Measurements from ENCODE around the gene SUMF1.

SUMF1 gene

DNA sequence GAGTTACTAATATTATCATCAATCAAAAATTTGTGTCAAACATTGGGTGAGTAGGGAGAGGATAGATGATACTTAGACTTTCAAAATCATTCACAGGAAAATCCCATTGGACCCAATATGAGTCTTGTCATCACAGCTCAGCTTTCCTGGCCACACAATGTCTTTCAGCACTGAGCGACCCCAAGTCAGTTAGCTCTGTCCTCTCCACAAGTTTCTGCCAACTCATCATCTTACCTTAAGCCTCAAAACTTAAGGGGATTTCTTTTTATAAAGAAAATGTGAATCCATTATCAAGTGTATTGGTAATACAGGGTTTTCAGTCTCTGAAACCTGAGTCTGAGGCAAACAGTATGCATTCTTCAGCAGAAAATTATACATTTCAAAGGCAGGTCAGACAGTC is 55.8 kb downstream of the SUMF1 start:
- DNase-seq: no peak

DNA sequence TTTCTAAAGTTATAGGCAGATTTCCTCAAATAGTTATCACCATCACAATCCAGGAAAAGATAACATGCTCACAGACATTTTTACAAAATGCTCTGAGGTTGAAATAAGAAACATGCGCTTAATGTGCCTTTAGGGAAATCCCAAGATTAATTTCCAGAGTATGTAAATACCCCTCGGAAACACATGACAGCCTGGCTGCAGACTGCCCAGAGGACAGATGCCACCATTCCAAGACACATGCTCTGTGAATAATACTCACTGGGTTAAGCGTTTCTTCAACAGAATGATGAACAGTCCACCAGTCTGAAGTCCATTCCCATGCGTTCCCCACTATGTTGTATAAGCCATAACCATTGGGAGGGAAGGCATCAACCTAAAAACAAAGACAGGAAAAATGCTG is 56.5 kb downstream of the SUMF1 start:
- no peak for DNase-seq

DNA sequence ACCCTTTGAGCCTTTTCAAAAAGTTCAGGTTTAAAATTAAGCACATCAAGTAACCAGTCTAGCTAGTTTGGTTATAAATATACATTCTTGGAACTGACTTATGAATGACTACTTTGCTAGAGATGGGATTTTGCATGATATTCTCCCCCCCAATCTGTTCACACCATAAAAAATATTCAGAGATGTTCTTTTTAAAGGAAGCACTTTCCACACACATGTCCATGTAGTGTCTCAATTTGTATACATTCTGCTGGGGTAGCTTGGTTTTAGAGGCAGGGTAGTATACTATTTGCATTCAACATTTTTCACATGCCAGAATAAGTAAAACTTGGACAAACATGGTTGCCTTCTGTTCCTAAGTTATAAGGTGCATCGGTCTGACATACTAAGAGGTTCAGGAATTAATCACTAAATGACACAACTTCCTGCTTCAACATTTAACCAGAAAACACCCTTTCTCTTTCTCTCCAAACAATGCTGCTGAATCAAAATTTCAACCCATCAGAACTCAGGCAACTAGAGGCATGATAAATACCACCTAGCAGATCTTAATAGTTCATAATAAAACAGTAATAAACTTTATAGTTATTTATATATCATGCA is 57.0 kb downstream of the SUMF1 start:
- DNase-seq: no peak

DNA sequence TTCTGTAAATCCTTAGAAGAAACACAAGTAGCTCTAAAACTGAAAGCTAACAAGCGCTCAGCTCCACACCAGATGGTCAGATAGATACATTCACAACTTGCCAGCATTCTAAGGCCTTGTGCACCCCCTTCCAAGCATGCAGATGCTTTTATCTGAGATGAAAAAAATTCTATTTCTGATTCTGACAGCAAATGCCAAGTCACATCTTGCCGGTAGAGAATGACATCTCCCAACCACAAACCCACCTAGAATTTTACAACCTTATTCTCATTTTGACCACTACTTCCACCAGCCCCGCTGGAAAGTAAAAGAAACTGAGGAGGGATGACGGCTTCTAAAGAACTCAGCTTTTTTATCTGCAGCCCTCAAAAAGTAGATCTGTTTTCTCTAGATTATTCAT is 57.7 kb downstream of the SUMF1 start:
- no peak for DNase-seq

DNA sequence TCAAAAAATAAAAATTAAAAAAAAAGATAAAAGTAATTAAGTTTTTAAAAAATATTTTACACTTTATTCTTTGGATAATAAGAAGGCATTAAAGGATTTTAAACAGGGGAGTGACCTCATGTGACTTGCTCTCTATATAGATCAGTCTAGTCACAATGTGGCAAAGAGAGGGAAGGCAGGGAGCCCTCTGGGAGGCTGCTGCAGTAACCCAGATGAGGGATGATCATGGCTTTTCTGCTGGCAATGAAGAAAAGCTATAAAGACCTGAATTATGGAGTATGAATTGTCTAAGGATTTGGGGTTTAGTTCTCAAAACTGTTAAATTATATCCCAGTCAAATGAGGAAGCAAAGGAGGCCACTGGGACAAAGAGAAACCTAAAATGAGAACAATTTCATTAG is 58.1 kb downstream of the SUMF1 start:
- no peak for DNase-seq

DNA sequence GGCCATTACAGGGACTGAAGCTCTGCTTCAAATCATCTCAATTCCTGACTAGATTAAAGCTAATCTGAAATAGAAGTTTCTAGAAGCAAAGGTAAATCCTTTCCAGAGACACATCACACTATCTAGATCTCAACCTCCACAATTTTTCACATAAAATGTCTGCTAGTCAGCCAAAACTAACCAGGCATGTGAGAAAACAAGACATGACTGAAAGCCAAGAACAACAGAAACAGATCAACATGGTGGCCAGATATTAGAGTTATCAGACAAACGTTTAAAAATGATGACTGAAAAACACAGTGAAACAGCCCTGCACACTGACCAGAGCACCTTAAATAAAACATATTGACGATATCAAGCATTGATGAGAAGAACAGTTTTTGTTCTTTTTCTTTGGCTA is 59.1 kb downstream of the SUMF1 start:
- no peak for DNase-seq

DNA sequence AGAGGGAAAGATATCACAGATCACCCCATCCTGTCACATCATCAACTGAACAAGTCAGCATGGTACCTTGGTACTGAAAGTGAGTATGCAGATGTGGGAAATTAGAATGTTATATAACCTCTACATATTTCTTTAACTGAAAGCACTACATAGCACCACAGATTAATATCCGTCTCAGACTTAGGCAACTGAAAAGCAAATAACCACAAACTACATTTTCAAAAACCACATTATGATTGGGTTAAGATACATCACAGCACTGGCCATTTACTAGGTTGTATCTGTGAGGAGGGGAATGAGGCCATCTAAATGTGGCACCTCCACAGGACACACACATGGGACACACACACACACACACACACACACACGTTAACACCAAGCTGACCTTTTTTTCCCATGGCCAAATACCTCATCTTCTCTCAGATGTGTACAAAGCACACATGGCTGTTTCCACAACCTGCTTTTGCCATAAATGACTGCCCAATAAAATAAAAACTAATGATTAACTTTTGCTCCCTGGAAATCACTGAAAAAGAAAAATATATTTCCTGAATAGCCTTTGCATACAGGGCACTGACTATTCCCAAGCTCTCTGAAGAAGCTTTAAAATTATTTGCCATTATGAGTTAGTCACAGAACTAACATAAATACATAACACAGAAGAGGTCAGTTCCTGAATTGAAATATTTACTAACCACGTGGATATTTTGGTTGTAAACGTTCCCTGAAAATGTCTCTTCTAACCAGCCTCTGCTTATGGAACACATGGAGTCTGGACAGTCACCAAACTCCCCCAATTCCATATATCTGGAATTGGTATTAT is 60.1 kb downstream of the SUMF1 start:
- DNase-seq: no peak

DNA sequence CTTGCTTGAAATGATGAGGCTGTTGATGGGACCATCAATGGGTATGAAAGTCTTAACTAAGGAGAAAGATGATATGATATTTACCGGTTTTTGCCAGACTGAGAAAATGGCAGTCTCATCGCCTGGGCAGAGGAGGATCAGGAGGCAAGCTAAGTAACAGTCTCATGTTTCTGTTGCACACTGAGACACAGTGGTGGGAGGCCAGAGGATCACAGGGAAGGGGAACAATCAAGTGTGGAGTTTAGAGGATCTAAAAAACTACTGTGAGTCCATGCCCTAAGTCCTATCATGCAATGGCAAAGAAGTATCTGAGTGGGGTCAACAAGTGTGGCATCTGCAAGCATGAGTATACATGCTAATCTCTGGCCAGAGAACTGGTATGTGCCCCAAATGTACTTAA is 62.2 kb downstream of the SUMF1 start:
- DNase-seq: no peak

DNA sequence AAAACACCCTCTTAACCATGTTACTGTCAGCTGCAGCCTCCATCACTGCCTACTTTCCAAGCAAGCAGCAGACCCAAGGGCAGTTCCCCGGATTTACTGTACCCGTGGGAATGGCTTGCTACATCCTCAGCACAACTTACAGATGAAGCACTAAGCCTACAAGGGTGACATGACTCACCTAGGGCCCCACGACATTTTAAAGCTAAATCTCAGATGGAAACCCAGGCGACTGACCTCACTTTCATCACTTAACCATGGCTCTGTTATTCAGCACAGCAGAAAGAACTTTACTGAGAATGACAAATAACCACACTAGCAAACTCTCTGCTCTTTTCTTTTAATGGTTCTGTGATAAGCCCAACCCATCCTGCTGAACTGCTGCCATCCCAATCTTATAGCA is 65.6 kb downstream of the SUMF1 start:
- DNase-seq: no peak

DNA sequence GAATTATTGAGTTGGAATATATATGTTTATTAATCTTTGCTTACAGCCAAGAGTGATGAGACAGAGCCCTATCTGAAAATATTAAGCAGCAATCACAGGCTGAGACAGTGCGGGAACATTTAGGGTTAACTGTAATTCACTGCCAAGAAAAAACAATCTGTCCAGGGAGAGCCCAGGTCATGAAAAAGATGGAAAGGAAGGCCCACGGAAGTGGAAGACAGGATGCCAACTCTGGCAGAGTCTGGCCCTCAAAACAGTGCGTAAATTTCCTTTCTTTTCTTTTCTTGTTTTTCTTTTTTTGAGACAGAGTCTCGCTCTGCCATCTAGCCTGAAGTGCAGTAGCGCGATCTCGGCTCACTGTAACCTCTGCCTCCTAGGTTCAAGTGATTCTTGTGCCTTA is 67.6 kb downstream of the SUMF1 start:
- no peak for DNase-seq

DNA sequence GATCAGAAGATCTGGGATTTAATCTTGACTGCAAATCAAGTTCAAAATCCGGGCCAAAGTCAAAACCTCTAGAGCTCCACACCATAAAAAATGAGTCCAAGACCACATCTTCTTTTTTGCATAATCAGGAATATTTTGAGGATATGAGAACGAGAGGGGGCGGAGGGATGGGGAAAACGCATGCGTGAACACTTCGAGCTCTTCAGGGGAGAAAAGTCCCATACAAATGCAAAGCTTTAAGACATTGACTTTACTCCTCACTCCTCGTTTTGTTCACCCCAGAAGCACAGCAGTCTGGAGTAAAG is 68.2 kb downstream of the SUMF1 start:
- DNase-seq: no peak

DNA sequence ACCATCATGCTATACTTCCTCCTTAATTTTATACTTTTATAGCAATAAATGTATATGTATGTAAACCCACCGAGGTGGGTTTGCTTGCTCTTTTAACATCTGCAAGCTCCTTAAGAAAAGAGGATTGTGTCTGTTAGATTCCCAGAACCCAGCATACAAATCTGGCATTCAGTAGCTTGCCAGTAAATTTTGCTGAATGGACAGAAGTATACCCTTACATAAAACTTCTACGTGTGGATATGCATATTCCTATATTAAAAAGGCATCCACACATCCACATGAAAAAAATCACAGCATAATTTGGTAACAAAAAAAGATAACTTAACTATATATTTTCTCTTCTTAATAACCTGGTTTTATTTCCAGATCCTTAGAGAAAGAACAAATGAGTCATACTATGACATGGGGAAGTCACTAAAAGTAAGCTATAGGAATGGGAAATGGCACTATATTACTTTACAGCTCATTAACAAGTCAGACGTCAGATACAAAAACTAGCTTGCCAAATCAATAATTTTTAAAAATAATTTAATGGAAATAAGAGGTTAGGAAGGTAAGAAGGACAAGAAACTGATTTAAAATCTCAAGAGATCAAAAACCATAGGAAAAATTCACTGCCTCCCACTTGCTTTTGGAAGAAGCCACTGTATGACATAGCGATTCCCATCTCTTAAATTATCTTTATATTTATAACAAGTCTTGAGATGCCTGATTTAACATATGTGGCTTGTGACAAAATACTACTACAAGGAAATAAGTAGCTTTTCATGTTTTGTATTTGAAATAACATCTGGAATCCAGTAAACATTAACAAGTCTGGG is 68.7 kb downstream of the SUMF1 start:
- no peak for DNase-seq

DNA sequence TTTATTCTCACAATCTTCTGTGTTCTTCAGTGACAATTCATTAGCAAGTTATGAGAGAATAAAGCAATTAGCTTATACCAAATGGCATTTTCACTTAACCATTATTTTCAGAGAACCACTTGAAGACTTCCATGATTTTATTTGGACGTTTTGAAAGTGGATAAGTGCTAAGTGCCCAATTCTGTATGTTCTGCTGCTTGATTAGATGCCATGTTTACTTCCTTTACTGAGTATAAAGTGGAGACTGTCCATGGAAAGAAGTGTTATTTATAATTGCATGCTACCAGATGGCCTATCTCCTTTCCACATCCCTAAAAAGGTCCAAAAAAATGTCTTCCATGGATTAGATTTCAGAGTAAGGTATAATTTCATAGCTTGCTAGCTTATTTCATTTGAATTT is 69.6 kb downstream of the SUMF1 start:
- DNase-seq: no peak

DNA sequence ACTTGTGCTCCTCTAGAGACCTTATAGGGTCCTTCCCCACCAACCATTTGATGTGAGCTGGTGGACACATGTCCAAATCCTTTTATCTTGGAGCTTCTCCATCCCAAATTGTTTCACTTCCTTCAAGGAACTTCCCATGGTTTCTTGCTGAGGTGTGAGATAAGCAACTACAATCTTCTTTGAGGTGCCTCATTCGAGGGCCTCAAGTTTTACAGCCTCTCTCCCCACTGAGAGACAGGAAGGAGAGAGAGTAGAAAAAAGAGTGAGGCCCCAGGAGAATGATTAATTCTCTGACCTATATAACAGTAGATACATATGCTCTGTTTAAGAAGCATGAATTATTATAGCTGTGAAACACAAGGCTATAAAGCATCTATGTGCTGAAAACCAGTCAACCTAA is 70.5 kb downstream of the SUMF1 start:
- DNase-seq: no peak

DNA sequence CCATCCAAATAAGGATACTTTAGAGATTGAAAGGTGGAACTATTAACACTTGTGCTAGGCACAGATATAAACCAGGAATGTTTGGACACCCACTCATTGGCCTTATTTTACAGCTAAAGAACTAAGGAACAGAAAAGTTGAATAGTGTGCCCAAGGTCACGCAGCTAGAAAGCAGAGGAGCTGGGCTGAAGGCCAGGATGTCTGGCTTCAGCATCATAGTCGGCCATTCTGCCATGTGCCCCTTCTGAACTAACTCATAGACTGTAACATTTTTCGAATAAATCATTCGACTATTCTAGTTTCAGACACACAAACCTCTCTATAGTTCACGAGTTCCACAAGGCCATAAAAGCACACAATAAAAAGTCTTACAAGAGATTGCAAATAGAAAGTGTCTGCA is 71.1 kb downstream of the SUMF1 start:
- DNase-seq: no peak

DNA sequence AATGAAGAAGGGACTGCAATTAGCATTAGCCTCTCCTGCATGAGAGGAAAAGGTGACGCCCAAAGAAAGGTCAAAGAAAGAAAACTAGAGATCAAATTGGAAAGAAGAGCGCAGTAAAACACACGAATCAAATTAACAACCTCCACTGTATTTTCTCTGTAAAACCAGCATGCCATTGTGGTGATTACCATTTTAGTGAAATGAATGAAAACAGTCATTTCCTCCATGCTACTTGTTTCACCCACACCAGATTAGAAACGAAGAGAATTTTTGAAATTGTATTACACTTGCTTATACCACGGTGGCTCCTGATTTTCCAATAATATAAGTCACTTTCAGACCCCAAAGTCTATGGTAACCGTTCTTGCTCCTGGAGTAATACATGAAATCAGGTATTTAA is 71.6 kb downstream of the SUMF1 start:
- DNase-seq: no peak

DNA sequence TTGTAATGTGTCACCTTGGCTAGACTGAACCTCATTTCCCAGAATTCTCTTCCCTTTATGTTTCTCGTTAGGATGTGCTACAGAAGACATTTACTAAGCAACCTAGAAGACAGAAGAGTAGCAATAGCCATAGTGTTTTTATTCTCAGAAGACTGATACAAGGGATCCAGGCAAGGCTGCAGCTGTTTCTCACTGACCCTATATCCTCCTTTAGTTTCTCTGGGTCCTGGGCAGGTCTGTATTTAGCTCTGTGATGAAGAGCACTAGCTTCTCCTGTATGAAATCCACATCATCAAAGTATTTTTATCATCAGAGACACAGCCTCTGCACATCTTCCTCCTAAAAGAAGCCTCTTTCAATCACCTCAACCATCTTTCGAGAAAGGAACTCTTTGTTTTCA is 72.5 kb downstream of the SUMF1 start:
- DNase-seq: no peak

DNA sequence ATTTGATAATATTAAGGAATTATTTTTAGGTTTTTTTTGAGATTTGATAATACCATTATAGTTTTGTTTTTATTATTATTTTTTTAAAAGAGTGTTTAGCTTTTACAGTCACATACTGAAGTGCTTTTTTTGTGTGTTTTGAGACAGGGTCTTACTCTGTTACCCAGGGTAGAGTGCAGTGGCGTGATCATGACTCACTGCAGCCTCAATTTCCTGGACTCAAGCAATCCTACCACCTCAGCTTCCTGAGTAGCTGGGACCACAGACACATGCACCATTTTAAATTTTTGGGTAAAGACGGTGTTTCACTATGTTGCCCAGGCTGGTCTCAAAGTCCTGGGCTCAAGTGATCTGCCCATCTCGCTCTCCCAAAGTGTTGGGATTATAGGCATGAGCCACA is 73.0 kb downstream of the SUMF1 start:
- peak; percentile 24 for DNase-seq

DNA sequence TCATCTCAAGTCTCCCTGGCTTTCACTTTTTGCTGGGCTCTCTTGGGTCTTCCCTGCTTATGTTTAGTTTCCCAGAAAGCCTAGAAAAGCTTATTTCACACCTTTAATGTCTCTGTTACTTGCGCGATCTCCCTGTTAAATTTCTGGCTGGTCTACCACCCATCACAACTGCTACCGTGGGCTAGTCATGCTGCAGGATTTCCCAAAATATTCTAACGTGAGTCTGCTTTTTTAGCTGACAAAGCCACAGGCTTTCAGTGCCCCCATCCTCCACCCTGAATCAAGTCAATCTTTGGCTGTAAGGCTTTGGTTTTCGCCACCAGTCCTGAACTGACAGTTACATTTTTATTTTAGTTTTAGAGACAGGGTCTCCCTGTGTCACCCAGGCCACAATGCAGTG is 74.1 kb downstream of the SUMF1 start:
- DNase-seq: no peak

DNA sequence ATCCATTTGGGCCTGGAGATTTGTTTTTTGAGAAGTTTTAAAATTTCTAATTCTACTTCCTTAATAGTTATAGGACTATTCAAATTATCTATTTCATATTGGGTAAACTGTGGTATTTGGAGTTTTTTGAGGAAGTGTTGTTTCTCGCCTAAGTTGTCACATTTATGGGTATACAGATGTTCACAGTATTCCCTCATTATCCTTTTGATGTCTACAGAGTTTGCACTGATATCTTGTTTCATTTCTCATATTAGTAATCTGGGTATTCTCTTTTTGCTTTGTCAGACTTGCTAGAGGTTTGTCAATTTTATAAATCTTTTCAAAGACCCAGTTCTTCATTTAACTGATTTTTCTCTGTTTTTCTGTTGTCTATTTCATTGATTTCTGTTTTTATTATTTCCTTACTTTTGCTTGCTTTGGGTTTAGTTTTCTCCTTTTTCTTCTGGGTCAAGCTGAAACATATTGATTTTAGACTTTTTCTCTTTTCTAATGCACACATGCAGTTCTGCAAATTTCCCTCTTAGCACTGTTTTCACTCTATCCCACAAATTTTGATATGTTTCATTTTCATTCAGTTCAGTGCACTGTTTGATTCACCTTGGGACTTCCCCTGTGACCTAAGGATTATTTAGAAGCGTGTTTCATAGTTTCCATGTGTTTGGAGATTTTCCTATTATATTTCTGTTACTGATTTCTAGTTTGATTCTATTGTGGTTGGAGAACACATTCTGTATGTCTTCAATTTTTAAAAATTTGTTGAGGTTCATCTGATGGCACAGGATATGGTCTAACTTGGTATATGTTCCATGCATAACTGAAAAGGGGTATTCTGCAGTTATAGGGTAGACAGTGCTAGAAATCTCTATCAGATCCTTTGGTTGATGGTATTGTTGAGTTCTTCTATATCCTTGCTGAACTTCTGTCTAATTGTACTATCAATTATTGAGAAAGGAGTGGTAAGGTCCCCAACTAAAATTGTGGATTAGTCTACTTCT is 79.6 kb downstream of the SUMF1 start:
- no peak for DNase-seq

DNA sequence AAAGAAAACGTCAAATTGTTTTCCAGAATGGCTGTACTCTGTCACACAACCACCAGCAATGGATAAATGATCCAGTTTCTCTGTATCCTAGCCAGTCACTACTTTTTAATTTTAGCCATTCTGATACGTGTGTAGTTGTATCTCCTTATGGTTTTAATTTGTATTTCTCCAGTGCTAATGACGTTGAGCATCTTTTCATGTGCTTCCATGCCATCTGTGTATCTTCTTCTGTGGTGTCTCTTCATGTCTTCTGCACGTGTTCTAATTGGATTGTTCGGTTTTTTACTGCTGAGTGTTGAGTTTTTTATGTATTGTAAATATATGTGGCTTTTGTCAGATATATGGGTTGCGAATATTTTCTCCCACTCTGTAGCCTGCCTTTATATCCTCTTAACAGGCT is 81.9 kb downstream of the SUMF1 start:
- DNase-seq: no peak

DNA sequence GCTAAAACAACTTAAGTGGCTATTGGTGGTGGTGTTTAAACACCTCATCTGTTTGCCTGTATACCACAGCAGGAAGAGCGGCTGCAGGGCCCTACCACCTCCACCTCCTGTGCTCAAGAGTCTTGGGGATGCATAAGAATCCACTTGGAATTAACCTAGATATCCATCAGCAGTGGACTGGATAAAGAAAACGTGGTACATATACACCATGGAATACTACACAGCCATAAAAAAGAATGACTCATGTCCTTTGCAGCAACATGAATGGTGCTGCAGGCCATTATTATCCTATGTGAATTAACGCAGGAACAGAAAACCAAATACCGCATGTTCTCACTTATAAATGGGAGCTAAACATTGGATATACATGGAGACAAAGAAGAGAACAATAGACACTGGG is 87.1 kb downstream of the SUMF1 start:
- no peak for DNase-seq

DNA sequence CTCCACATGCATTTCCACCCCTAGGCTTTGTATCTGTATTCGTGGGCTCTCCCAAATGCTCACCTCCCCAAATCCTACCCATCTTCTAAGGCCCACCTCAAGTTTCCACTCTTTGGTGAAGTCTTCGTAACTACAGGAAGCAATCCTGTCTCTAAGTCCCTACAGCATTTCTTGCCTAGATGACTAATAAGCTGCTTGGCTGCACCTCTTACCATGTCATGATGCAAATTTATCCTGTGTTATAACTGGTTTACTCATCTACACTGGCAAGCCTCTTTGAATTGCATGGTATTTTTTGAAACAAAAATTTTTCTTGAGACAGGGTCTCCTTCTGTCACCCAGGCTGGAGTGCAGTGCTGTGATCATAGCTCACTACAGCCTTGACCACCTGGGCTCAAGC is 90.6 kb downstream of the SUMF1 start:
- DNase-seq: no peak
